ENCODE data around the gene SHROOM3.

- TF ChIP-seq ZNF274 (IDR thresholded peaks at IDR 0.05; ENCODE audit: low read depth, low read length) (no peak), SUZ12 (IDR thresholded peaks at IDR 0.05; ENCODE audit: extremely low read depth, insufficient read depth, insufficient read length) (no peak)
Observed at GRCh38 chr4:76527666-76528065, 92.6 kb downstream of the SHROOM3 start.

Measured in NT2/D1 (cell line).